K562 (cell line): ENCODE data around the gene GPR107. TPM values are rescaled to one million over a fixed set of nuclear protein-coding genes. Genes with fewer than 3 reads are reported as not detected.

Experiments used
- ATF1 ChIP-seq, 2 experiments: fragments of 450-650 bp in 1 of 2; IDR thresholded peaks; 2 replicates each; pipeline ENCODE4 v1.6.1; 2016; ENCODE audit warnings: missing compliant biosample characterization in 1 of 2, missing genetic modification characterization in 1 of 2
- COPS2 ChIP-seq: fragments of 450-650 bp; conservative IDR thresholded peaks from 2 replicates; pipeline ENCODE4 v1.6.1; 2016; ENCODE audit warnings: mild to moderate bottlenecking, moderate library complexity
- GABPB1 ChIP-seq: sonication (generic); formaldehyde crosslinking; IDR thresholded peaks from 2 replicates; pipeline ENCODE4 v1.8.0; 2022; ENCODE audit warnings: mild to moderate bottlenecking, missing genetic modification reagents
- HBP1 ChIP-seq: fragments of 450-650 bp; formaldehyde crosslinking; IDR thresholded peaks from 2 replicates; pipeline ENCODE4 v1.4.0; 2022; ENCODE audit warnings: missing genetic modification characterization
- RBM14 ChIP-seq: fragments of 200-400 bp; formaldehyde crosslinking; IDR thresholded peaks from 2 replicates; pipeline ENCODE4 v1.6.1; 2018; ENCODE audit warnings: low read depth, mild to moderate bottlenecking, low read length, moderate library complexity, borderline replicate concordance; ENCODE audit not compliant: insufficient read depth
- SRF ChIP-seq, 2 experiments: fragments of 250-450, 450-650 bp in 1 of 2; sonication (Bioruptor Pico) in 1 of 2; sonication (generic) in 1 of 2; formaldehyde crosslinking; IDR thresholded peaks; 2 replicates each; pipeline versions ENCODE4 v1.5.0 to v1.5.1; 2020 to 2022; ENCODE audit warnings: mild to moderate bottlenecking in 1 of 2, missing genetic modification reagents in 1 of 2
- SUPT5H ChIP-seq: fragments of 450-650 bp; IDR thresholded peaks from 2 replicates; pipeline ENCODE4 v1.6.1; 2016
- TCFL5 ChIP-seq: fragments of 250-450 bp; sonication (Bioruptor Pico); conservative IDR thresholded peaks from 2 replicates; pipeline ENCODE4 v1.6.1; 2021; ENCODE audit warnings: mild to moderate bottlenecking, moderate library complexity, matching md5 sums
- ZNF280A ChIP-seq: fragments of 450-650 bp; IDR thresholded peaks from 2 replicates; pipeline ENCODE4 v1.6.1; 2018; ENCODE audit warnings: mild to moderate bottlenecking, low read depth; ENCODE audit not compliant: partially characterized antibody
- ZNF316 ChIP-seq: fragments of 450-650 bp; IDR thresholded peaks from 2 replicates; pipeline ENCODE4 v1.6.1; 2016
- polyA plus RNA-seq, 8 experiments: library from polyadenylated mRNA; depleted of rRNA in 4 of 8; stranded (reverse) in 5 of 8; unstranded in 3 of 8; fragments of >200 nt; fragmentation: Nextera tagmentation in 2 of 8; fragmentation: Illumina TruSeq in 1 of 8; extraction: Ambion mirVana in 2 of 8; extraction: Trizol in 1 of 8; gene quantifications; 2 replicates each; pipeline versions ENCODE4 v1.2.1 to v1.2.3, GENCODE V29; 2011 to 2014; ENCODE audit warnings: inconsistent platforms in 1 of 8, missing spikeins in 1 of 8
- total RNA-seq, 7 experiments: library from RNA; depleted of rRNA in 6 of 7; stranded (reverse); fragments of >200 nt in 6 of 7; fragmentation: Illumina TruSeq in 2 of 7; extraction: Trizol in 2 of 7; gene quantifications; 2 replicates each; pipeline versions ENCODE4 v1.2.1 to v1.2.3, GENCODE V29; 2011 to 2021; ENCODE audit warnings: low replicate concordance in 1 of 7
- TF ChIP-seq, protein P1 (sequence below), 2 experiments: fragments of 450-650 bp; IDR thresholded peaks; 2 replicates each; pipeline ENCODE4 v1.6.1; 2018; ENCODE audit warnings: mild to moderate bottlenecking in 2 of 2, low read depth in 1 of 2; ENCODE audit not compliant: partially characterized antibody in 2 of 2
- TF ChIP-seq, protein P2 (sequence below), 2 experiments: fragments of 450-650 bp; conservative IDR thresholded peaks; 2 replicates each; pipeline ENCODE4 v1.6.1; 2017; ENCODE audit warnings: mild to moderate bottlenecking in 2 of 2, moderate library complexity in 2 of 2
- TF ChIP-seq, protein P3 (sequence below): fragments of 450-650 bp; IDR thresholded peaks from 2 replicates; pipeline ENCODE4 v1.6.1; 2017; ENCODE audit warnings: antibody characterized with exemption, mild to moderate bottlenecking

Gene GPR107
- total and polyA plus RNA-seq, 9 of the 15 experiments (the other 6 are each of a cell fraction or from before 2014, with no cell fraction given) = 3.2 to 34.6 (median 14.4) TPM

DNA sequence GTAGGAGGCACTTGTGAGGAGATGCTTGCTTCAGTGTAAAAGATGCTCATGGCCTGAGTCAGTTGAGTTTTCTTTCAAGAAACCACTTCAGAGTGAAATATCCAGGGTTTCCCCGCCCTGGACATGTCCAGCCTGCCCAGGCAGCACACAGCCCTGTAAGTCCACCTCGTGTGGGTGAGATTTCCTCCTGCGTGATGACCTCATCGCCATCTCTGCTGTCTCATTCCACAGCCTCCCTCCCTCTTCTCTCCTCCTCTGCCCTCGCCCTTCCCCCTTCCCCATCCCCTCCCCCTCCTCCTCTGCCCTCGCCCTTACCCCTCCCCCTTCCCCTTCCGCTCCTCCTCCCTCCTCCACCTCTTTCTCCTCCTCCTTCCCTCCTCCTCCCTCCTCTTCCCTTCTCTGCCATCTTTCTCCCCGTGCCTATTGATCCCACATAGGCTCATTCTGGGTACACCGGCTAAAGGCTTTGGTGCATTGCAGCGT lies 84.5 kb downstream of the GPR107 start (continued):
- no peak for TF ChIP-seq ZNF280A
- no peak for TF ChIP-seq GABPB1 (CRISPR knock-in tag)
- TF ChIP-seq, protein P1, sequence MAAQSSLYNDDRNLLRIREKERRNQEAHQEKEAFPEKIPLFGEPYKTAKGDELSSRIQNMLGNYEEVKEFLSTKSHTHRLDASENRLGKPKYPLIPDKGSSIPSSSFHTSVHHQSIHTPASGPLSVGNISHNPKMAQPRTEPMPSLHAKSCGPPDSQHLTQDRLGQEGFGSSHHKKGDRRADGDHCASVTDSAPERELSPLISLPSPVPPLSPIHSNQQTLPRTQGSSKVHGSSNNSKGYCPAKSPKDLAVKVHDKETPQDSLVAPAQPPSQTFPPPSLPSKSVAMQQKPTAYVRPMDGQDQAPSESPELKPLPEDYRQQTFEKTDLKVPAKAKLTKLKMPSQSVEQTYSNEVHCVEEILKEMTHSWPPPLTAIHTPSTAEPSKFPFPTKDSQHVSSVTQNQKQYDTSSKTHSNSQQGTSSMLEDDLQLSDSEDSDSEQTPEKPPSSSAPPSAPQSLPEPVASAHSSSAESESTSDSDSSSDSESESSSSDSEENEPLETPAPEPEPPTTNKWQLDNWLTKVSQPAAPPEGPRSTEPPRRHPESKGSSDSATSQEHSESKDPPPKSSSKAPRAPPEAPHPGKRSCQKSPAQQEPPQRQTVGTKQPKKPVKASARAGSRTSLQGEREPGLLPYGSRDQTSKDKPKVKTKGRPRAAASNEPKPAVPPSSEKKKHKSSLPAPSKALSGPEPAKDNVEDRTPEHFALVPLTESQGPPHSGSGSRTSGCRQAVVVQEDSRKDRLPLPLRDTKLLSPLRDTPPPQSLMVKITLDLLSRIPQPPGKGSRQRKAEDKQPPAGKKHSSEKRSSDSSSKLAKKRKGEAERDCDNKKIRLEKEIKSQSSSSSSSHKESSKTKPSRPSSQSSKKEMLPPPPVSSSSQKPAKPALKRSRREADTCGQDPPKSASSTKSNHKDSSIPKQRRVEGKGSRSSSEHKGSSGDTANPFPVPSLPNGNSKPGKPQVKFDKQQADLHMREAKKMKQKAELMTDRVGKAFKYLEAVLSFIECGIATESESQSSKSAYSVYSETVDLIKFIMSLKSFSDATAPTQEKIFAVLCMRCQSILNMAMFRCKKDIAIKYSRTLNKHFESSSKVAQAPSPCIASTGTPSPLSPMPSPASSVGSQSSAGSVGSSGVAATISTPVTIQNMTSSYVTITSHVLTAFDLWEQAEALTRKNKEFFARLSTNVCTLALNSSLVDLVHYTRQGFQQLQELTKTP (IDR thresholded peaks at IDR 0.05; ENCODE audit: low read depth in 1 of 2, partially characterized antibody in 2 of 2) = peak in 1 of 2 experiments; percentile 28
- TF ChIP-seq HBP1 = no peak
- peak in 1 of 2 experiments; percentile 77; a peak in 1 of 4 replicates for TF ChIP-seq SRF (CRISPR knock-in tag; IDR thresholded peaks at IDR 0.05)
- peak; percentile 54 for TF ChIP-seq ZNF316
- no peak for TF ChIP-seq RBM14
- no peak for TF ChIP-seq ATF1 (CRISPR knock-in tag; IDR thresholded peaks at IDR 0.05)
- TF ChIP-seq ATF1 (tag; IDR thresholded peaks at IDR 0.05) = no peak
- TF ChIP-seq, protein P2, sequence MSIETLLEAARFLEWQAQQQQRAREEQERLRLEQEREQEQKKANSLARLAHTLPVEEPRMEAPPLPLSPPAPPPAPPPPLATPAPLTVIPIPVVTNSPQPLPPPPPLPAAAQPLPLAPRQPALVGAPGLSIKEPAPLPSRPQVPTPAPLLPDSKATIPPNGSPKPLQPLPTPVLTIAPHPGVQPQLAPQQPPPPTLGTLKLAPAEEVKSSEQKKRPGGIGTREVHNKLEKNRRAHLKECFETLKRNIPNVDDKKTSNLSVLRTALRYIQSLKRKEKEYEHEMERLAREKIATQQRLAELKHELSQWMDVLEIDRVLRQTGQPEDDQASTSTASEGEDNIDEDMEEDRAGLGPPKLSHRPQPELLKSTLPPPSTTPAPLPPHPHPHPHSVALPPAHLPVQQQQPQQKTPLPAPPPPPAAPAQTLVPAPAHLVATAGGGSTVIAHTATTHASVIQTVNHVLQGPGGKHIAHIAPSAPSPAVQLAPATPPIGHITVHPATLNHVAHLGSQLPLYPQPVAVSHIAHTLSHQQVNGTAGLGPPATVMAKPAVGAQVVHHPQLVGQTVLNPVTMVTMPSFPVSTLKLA (conservative IDR thresholded peaks at IDR 0.05) = 0 out of 4 replicates have a peak, but pooled peaks of 1 of the 2 experiments have one; percentile 19
- no peak for TF ChIP-seq SUPT5H
- TF ChIP-seq, protein P3, sequence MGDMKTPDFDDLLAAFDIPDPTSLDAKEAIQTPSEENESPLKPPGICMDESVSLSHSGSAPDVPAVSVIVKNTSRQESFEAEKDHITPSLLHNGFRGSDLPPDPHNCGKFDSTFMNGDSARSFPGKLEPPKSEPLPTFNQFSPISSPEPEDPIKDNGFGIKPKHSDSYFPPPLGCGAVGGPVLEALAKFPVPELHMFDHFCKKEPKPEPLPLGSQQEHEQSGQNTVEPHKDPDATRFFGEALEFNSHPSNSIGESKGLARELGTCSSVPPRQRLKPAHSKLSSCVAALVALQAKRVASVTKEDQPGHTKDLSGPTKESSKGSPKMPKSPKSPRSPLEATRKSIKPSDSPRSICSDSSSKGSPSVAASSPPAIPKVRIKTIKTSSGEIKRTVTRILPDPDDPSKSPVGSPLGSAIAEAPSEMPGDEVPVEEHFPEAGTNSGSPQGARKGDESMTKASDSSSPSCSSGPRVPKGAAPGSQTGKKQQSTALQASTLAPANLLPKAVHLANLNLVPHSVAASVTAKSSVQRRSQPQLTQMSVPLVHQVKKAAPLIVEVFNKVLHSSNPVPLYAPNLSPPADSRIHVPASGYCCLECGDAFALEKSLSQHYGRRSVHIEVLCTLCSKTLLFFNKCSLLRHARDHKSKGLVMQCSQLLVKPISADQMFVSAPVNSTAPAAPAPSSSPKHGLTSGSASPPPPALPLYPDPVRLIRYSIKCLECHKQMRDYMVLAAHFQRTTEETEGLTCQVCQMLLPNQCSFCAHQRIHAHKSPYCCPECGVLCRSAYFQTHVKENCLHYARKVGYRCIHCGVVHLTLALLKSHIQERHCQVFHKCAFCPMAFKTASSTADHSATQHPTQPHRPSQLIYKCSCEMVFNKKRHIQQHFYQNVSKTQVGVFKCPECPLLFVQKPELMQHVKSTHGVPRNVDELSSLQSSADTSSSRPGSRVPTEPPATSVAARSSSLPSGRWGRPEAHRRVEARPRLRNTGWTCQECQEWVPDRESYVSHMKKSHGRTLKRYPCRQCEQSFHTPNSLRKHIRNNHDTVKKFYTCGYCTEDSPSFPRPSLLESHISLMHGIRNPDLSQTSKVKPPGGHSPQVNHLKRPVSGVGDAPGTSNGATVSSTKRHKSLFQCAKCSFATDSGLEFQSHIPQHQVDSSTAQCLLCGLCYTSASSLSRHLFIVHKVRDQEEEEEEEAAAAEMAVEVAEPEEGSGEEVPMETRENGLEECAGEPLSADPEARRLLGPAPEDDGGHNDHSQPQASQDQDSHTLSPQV = 0 out of 2 replicates have a peak, but pooled peaks have one; percentile 5
- TF ChIP-seq COPS2 = no peak
- no peak for TF ChIP-seq TCFL5 (CRISPR knock-in tag)
